Measurements from ENCODE around the gene IL10.

DNA sequence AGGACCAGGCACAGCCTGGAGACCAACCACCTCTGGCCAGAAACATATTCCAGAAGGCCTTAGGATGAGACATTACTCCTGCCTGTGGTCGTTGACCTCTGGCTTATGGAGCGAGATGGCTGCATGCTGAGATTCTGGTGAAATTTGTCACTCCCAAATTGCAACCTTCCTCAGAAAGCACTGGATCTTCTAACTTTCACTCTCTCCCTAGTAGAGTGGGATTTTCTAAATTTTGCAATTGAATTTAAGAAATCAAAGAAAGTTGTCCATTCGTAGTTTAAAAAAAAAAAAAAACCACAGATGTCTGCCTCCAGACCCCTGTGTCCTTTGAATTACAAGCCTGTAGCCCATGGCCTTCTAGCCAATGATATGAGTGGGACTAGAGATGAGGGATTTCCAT, 28.6 kb upstream of the IL10 start:
- TF ChIP-seq, protein P1, sequence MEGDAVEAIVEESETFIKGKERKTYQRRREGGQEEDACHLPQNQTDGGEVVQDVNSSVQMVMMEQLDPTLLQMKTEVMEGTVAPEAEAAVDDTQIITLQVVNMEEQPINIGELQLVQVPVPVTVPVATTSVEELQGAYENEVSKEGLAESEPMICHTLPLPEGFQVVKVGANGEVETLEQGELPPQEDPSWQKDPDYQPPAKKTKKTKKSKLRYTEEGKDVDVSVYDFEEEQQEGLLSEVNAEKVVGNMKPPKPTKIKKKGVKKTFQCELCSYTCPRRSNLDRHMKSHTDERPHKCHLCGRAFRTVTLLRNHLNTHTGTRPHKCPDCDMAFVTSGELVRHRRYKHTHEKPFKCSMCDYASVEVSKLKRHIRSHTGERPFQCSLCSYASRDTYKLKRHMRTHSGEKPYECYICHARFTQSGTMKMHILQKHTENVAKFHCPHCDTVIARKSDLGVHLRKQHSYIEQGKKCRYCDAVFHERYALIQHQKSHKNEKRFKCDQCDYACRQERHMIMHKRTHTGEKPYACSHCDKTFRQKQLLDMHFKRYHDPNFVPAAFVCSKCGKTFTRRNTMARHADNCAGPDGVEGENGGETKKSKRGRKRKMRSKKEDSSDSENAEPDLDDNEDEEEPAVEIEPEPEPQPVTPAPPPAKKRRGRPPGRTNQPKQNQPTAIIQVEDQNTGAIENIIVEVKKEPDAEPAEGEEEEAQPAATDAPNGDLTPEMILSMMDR (conservative IDR thresholded peaks at IDR 0.05; ENCODE audit: low read length): no peak
- TF ChIP-seq EZH2phosphoT487 (IDR thresholded peaks at IDR 0.05; ENCODE audit: borderline replicate concordance): no peak

Data from Loucy (cell line).